HL-60/S4 treated with retinoic acid at 250 ng/mL for 4 days and 3 days (cell line): Measurements from ENCODE around the gene SNED1.

Experiments
- in situ Hi-C: fragments of 300-500 bp; cut with MboI; formaldehyde crosslinking; loops from 2 replicates; pipeline ENCODE4 v1.7.0; 2022; ENCODE audit warnings: low sequenced_read_pairs

Gene SNED1

GRCh38 chr2:241123816-241124536 lies 125.6 kb downstream of the SNED1 start:
- in situ Hi-C loops = no loop called here

GRCh38 chr2:241125626-241126025 lies 127.2 kb downstream of the SNED1 start:
- in situ Hi-C loops = no loop called here

- in situ Hi-C loops = no loop called here
These were observed 127.8 kb downstream of the SNED1 start for GRCh38 chr2:241126201-241126611.

GRCh38 chr2:241126771-241127202 lies 128.4 kb downstream of the SNED1 start:
- in situ Hi-C loops = no loop called here

- in situ Hi-C loops = no loop called here
These were observed 129.8 kb downstream of the SNED1 start for GRCh38 chr2:241128266-241128665.

- in situ Hi-C loops = no loop called here
These were observed 130.9 kb downstream of the SNED1 start for GRCh38 chr2:241129086-241129871.

GRCh38 chr2:241130316-241130715 lies 131.9 kb downstream of the SNED1 start:
- in situ Hi-C loops = no loop called here

- in situ Hi-C loops = no loop called here
These were observed 133.1 kb downstream of the SNED1 start for GRCh38 chr2:241131531-241131930.

- in situ Hi-C loops = no loop called here
These were observed 134.4 kb downstream of the SNED1 start for GRCh38 chr2:241132538-241133435.

- in situ Hi-C loops = no loop called here
These were observed 135.0 kb downstream of the SNED1 start for GRCh38 chr2:241133436-241133820.

GRCh38 chr2:241134711-241135110 lies 136.3 kb downstream of the SNED1 start:
- in situ Hi-C loops = no loop called here

- in situ Hi-C loops = no loop called here
These were observed 137.3 kb downstream of the SNED1 start for GRCh38 chr2:241135737-241136136.

GRCh38 chr2:241136191-241136590 lies 137.8 kb downstream of the SNED1 start:
- in situ Hi-C loops = no loop called here

- in situ Hi-C loops = no loop called here
These were observed 138.3 kb downstream of the SNED1 start for GRCh38 chr2:241136661-241137260.

- in situ Hi-C loops = no loop called here
These were observed 139.1 kb downstream of the SNED1 start for GRCh38 chr2:241137276-241138190.

GRCh38 chr2:241138471-241138870 lies 140.1 kb downstream of the SNED1 start:
- in situ Hi-C loops = no loop called here

- in situ Hi-C loops = no loop called here
These were observed 141.4 kb downstream of the SNED1 start for GRCh38 chr2:241139531-241140444.

- in situ Hi-C loops = no loop called here
These were observed 142.0 kb downstream of the SNED1 start for GRCh38 chr2:241140445-241140840.
